Effector memory CD4-positive, alpha-beta T cell (primary cell): ENCODE data around the gene SETD3.
"Not testable (repeated sequence)": the region's sequence is repeated elsewhere in the genome, so short reads cannot be mapped to it uniquely, and the experiment has no call there.

Experiments used
- DNase-seq, 3 donors: peaks; one replicate each; pipeline ENCODE4 v3.0.0-alpha.2; 2020
- H3K27ac ChIP-seq: 2 replicates; pipeline ENCODE4 v1.7.0; 2013; ENCODE audit warnings: mild to moderate bottlenecking, low read length, moderate library complexity; ENCODE audit not compliant: insufficient read depth, poor library complexity, severe bottlenecking
- H3K27me3 ChIP-seq: replicated peaks from 2 replicates; pipeline ENCODE4 v1.7.0; 2013; ENCODE audit warnings: mild to moderate bottlenecking, low read length; ENCODE audit not compliant: insufficient read depth, control insufficient read depth, poor library complexity, severe bottlenecking
- H3K36me3 ChIP-seq: 2 replicates; pipeline ENCODE4 v1.7.0; 2013; ENCODE audit warnings: mild to moderate bottlenecking, low read length, moderate library complexity; ENCODE audit not compliant: control insufficient read depth, insufficient read depth
- H3K4me1 ChIP-seq: 2 replicates; pipeline ENCODE4 v1.7.0; 2013; ENCODE audit warnings: low read length, mild to moderate bottlenecking; ENCODE audit not compliant: control insufficient read depth, insufficient read depth, poor library complexity, severe bottlenecking
- H3K4me3 ChIP-seq: 2 replicates; pipeline ENCODE4 v1.7.0; 2013; ENCODE audit warnings: low read length, low read depth, mild to moderate bottlenecking; ENCODE audit not compliant: insufficient read depth, poor library complexity, severe bottlenecking
- H3K9me3 ChIP-seq: 2 replicates; pipeline ENCODE4 v1.7.0; 2013; ENCODE audit warnings: mild to moderate bottlenecking, low read length, moderate library complexity; ENCODE audit not compliant: control insufficient read depth

Gene SETD3

GRCh38 chr14:99352688-99353280 lies 127.9 kb downstream of the SETD3 start:
- H3K27ac ChIP-seq: no peak overlapping the region
- no peaks in the 10 kb centered on the region for H3K27me3 ChIP-seq
- no peak for DNase-seq
- H3K4me1 ChIP-seq: no peaks in the 10 kb centered on the region
- no peak overlapping the region for H3K4me3 ChIP-seq
- no peaks in the 10 kb centered on the region for H3K9me3 ChIP-seq
- no peaks in the 10 kb centered on the region for H3K36me3 ChIP-seq

- no peaks in the 10 kb centered on the region for H3K4me1 ChIP-seq
- DNase-seq: no peak
- no peaks in the 10 kb centered on the region for H3K27me3 ChIP-seq
- H3K9me3 ChIP-seq: no peaks in the 10 kb centered on the region
- H3K36me3 ChIP-seq: no peaks in the 10 kb centered on the region
- no peak overlapping the region for H3K27ac ChIP-seq
- H3K4me3 ChIP-seq: no peak overlapping the region
Measured at GRCh38 chr14:99351166-99352007, 129.3 kb downstream of the SETD3 start.

- Histone ChIP-seq H3K4me1 (no peaks in the 10 kb centered on the region), H3K4me3 (no peak overlapping the region), H3K27ac (no peak overlapping the region), H3K9me3 (no peaks in the 10 kb centered on the region), H3K36me3 (no peaks in the 10 kb centered on the region), H3K27me3 (no peaks in the 10 kb centered on the region)
- DNase-seq: no peak
Measured at GRCh38 chr14:99350751-99351150, 129.9 kb downstream of the SETD3 start.

- Histone ChIP-seq H3K4me3 (no peak overlapping the region), H3K27ac (no peak overlapping the region), H3K36me3 (no peaks in the 10 kb centered on the region), H3K9me3 (no peaks in the 10 kb centered on the region), H3K27me3 (no peaks in the 10 kb centered on the region), H3K4me1 (no peaks in the 10 kb centered on the region)
- DNase-seq: no peak
Measured at GRCh38 chr14:99349721-99350495, 130.8 kb downstream of the SETD3 start.

GRCh38 chr14:99348816-99349614 lies 131.6 kb downstream of the SETD3 start:
- DNase-seq: no peak
- no peaks in the 10 kb centered on the region for H3K36me3 ChIP-seq
- H3K4me3 ChIP-seq: no peak overlapping the region
- no peaks in the 10 kb centered on the region for H3K4me1 ChIP-seq
- no peaks in the 10 kb centered on the region for H3K27me3 ChIP-seq
- no peak overlapping the region for H3K27ac ChIP-seq
- no peaks in the 10 kb centered on the region for H3K9me3 ChIP-seq

GRCh38 chr14:99348231-99348630 lies 132.4 kb downstream of the SETD3 start:
- not testable (repeated sequence) for H3K4me3 ChIP-seq, DNase-seq, H3K27ac ChIP-seq, H3K36me3 ChIP-seq, H3K4me1 ChIP-seq, H3K27me3 ChIP-seq, H3K9me3 ChIP-seq
